Activated CD4-positive, alpha-beta T cell treated with anti-CD3 and anti-CD28 coated beads, Interleukin-2, amount 50 U/mL, for 16 hours (primary cell): Measurements from ENCODE around the gene THPO.
"Not testable (repeated sequence)": the region's sequence is repeated elsewhere in the genome, so short reads cannot be mapped to it uniquely, and the experiment has no call there.

Experiments
- DNase-seq: peaks from one replicate; pipeline ENCODE4 v3.0.0-alpha.2; 2020

The THPO gene

GRCh38 chr3:184347321-184348056 is 30.5 kb downstream of the THPO start:
- DNase-seq, result no peak

- DNase-seq, result no peak
Measured at GRCh38 chr3:184346480-184347190, 31.4 kb downstream of the THPO start.

GRCh38 chr3:184345317-184346144 is 32.5 kb downstream of the THPO start:
- no peak for DNase-seq

GRCh38 chr3:184344579-184345316 is 33.3 kb downstream of the THPO start:
- DNase-seq, result no peak

- no peak for DNase-seq
Measured at GRCh38 chr3:184343200-184343876, 34.7 kb downstream of the THPO start.

- DNase-seq, result no peak
Measured at GRCh38 chr3:184341925-184342324, 36.1 kb downstream of the THPO start.

GRCh38 chr3:184339451-184340135 is 38.4 kb downstream of the THPO start:
- not testable (repeated sequence) for DNase-seq

GRCh38 chr3:184339001-184339400 is 39.0 kb downstream of the THPO start:
- no peak for DNase-seq

GRCh38 chr3:184338511-184338945 is 39.5 kb downstream of the THPO start:
- no peak for DNase-seq

- no peak for DNase-seq
Measured at GRCh38 chr3:184337981-184338380, 40.0 kb downstream of the THPO start.

- no peak for DNase-seq
Measured at GRCh38 chr3:184337399-184337714, 40.6 kb downstream of the THPO start, which contains the start of gene FAM131A. TSS of gene FAM131A (plus strand) at chr3:184337600. CDS start at chr3:184337631, 31 bp downstream.

- no peak for DNase-seq
Measured at GRCh38 chr3:184336547-184337398, 41.2 kb downstream of the THPO start.

GRCh38 chr3:184335661-184336546 is 42.1 kb downstream of the THPO start:
- peak; percentile 88 for DNase-seq

GRCh38 chr3:184335291-184335660 is 42.7 kb downstream of the THPO start:
- peak; percentile 35 for DNase-seq

GRCh38 chr3:184334470-184335158 is 43.4 kb downstream of the THPO start:
- peak; percentile 60 for DNase-seq

- no peak for DNase-seq
Measured at GRCh38 chr3:184333700-184334099, 44.3 kb downstream of the THPO start.

- no peak for DNase-seq
Measured at GRCh38 chr3:184333190-184333589, 44.8 kb downstream of the THPO start.

- DNase-seq, result no peak
Measured at GRCh38 chr3:184332370-184333090, 45.5 kb downstream of the THPO start.
